ENCODE data around the gene C4B.
"Not testable (repeated sequence)": the region's sequence is repeated elsewhere in the genome, so short reads cannot be mapped to it uniquely, and the experiment has no call there.

C4B gene

DNA sequence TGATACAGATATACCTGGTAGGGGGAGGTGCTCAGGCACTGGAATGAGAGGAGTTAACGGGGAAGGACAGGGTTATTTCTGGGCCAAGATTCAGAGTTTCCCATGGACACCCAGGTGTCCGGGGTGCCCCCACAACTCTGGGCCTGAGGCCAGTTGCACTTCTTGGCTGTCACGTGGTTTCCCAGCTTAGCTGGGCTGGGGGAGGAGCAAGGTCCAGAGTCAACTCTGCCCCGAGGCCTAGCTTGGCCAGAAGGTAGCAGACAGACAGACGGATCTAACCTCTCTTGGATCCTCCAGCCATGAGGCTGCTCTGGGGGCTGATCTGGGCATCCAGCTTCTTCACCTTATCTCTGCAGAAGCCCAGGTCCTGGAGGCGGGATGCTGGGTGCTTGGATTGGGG lies at the start of gene C4B:
TSS of gene C4B (plus strand) at position 249 of the 400 bp plus-strand sequence. CDS start at position 300, 51 bp downstream.
- ATAC-seq (ENCODE audit: low read depth); DNase-seq (ENCODE audit: low spot score in 2 of 2); H3K9me3 Mint-ChIP-seq; H3K4me1 Mint-ChIP-seq; H3K27me3 Mint-ChIP-seq; H3K4me3 Mint-ChIP-seq; H3K36me3 Mint-ChIP-seq; H3K27ac Mint-ChIP-seq: not testable (repeated sequence)

DNA sequence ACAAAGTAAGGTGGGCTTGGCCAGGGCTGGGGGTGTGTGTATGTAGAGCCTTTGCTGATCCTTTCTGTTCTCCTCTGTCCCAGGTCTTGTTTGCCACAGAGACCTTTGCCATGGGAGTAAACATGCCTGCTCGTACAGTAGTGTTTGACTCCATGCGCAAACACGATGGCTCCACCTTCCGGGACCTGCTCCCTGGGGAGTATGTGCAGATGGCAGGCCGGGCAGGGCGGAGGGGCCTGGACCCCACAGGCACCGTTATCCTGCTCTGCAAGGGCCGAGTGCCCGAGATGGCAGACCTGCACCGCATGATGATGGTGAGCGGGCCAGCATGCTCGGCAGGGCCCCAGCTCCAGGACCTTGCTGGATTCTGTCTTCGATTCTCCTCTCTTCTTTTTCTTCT lies 48.9 kb upstream of the C4B start:
- Mint-ChIP-seq H3K36me3 (peaks cover 55% of the 10 kb centered on the region), H3K27ac (no peak overlapping the region), H3K4me3 (no peak overlapping the region), H3K9me3 (no peaks in the 10 kb centered on the region), H3K27me3 (no peaks in the 10 kb centered on the region), H3K4me1 (peaks cover 17% of the 10 kb centered on the region)
- ATAC-seq (ENCODE audit: low read depth), result no peak
- DNase-seq (ENCODE audit: low spot score in 2 of 2), result no peak

DNA sequence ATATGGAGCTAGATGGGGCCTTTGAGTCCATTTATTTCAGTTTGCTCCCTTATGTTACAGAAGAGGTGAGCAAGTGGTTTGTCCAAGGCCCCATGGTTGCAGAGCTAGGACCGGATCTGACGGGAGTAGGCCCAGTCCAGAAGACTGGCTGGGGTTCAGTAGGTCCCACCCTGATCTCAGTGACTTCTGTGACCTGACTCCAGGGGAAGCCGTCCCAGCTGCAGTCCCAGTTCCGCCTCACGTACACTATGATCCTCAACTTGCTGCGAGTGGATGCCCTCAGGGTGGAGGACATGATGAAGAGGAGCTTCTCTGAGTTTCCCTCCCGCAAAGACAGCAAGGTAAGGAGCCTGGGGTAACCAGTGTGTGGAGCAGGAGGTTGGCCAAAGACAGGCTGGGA lies 48.1 kb upstream of the C4B start:
- DNase-seq (ENCODE audit: low spot score in 2 of 2) (no peak), ATAC-seq (ENCODE audit: low read depth) (no peak)
- Mint-ChIP-seq H3K27ac (peak overlapping the region; percentile 65), H3K4me3 (no peak overlapping the region), H3K27me3 (no peaks in the 10 kb centered on the region), H3K9me3 (no peaks in the 10 kb centered on the region), H3K36me3 (peaks cover 49% of the 10 kb centered on the region), H3K4me1 (peaks cover 20% of the 10 kb centered on the region)

DNA sequence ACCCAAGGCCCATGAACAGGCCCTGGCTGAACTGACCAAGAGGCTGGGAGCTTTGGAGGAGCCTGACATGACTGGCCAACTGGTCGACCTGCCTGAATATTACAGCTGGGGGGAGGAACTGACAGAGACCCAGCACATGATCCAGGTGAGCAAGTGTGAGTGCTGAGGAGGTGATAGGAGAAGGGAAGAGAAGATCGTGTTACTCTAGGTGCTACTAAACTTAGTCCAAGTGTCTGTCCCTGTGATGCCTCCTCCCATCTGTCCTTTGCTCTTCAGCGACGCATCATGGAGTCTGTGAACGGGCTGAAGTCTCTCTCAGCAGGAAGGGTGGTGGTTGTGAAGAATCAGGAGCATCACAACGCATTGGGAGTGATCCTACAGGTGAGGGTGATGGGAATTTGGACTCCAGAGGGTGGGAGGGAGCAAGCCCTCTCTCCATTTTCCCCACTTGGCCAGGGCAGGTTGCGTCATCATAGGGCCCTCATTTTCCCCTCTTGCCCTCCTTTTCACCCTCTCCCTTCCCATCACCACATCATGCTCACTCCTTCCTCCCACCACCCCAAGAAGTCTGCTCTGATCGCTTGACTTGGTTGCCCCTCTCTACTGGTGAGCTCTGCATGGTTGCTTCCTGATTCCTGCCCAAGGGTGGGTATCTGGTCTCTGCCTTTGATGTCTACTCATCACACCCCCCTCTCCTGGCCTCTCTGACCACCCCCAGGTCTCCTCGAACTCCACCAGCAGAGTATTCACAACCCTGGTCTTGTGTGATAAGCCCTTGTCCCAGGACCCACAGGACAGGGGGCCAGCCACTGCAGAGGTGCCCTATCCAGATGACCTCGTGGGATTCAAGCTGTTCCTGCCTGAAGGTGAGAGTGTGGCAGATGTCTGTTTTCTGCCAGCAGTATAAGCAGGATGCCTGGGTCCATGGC lies 47.3 kb upstream of the C4B start:
- peak overlapping the region; percentile 65 for H3K27ac Mint-ChIP-seq
- no peak for ATAC-seq (ENCODE audit: low read depth)
- peaks cover 41% of the 10 kb centered on the region for H3K36me3 Mint-ChIP-seq

DNA sequence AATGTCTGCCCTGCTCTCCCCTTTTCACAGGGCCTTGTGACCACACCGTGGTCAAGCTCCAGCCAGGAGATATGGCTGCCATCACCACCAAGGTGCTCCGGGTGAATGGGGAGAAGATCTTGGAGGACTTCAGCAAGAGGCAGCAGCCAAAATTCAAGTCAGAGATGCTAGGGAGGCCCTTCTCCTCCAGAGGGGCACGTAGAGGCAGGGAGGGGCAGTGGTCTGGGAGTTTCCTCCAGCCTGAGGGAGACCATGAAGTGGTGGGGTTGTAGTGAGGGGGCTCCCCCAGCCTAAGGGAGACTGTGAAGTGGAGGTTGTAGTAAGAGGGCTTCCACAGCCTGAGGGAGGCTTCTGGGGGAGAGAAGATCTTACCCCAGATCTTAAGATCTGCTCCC lies 46.7 kb upstream of the C4B start:
- Mint-ChIP-seq H3K4me1 (peaks cover 25% of the 10 kb centered on the region), H3K9me3 (no peaks in the 10 kb centered on the region), H3K27me3 (no peaks in the 10 kb centered on the region), H3K4me3 (no peak overlapping the region), H3K36me3 (peaks cover 35% of the 10 kb centered on the region), H3K27ac (peak overlapping the region; percentile 65)
- ATAC-seq (ENCODE audit: low read depth), result no peak
- DNase-seq (ENCODE audit: low spot score in 2 of 2), result no peak

More for the DNA sequence above, 47.3 kb upstream of the C4B start:
- H3K9me3 Mint-ChIP-seq, result no peaks in the 10 kb centered on the region
- DNase-seq (ENCODE audit: low spot score in 2 of 2), result no peak
- H3K27me3 Mint-ChIP-seq, result no peaks in the 10 kb centered on the region
- peaks cover 23% of the 10 kb centered on the region for H3K4me1 Mint-ChIP-seq
- no peak overlapping the region for H3K4me3 Mint-ChIP-seq

DNA sequence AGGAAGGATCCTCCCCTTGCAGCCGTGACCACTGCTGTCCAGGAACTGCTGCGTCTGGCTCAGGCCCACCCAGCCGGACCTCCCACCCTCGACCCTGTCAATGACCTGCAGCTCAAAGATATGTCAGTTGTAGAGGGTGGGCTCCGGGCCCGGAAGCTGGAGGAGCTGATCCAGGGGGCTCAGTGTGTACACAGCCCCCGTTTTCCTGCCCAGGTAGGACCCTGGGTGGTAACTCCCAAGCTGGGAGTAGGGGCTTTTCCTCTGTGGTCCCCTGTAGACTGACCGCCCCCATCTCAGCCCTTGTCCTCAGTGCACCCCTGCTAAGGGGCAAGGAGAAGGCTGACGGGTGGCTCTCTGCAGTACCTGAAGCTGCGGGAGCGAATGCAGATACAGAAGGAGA lies 46.3 kb upstream of the C4B start:
- Mint-ChIP-seq H3K4me3 (no peak overlapping the region), H3K36me3 (peaks cover 33% of the 10 kb centered on the region)

DNA sequence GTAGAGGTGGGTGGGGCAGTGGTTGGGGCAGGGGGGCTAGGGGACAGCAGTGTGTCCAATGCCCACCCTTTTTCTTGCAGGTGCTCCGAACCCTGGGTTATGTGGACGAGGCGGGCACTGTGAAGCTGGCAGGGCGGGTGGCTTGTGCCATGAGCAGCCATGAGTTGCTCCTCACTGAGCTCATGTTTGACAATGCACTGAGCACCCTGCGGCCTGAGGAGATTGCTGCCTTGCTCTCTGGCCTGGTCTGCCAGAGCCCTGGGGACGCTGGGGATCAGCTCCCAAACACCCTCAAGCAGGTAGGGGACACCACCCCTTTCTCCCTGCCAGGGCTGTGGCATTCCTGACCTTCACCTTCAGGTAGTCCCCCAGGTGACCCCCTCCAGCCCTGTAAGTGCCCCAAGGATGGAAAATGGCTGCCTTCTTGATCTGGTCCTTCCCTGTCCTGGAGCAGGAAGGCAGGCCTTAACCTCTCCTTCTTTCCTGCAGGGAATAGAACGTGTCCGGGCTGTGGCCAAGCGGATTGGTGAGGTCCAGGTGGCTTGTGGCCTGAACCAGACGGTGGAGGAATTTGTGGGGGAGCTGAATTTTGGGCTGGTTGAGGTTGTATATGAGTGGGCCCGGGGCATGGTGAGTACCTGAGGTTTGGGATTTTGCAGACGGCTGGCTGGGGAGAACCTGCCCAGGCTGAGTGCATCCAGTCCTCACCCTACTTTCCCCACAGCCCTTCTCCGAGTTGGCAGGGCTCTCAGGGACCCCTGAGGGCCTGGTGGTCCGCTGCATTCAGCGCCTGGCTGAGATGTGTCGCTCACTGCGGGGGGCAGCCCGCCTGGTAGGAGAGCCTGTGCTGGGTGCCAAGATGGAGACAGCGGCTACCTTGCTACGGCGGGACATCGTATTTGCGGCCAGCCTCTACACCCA lies 45.5 kb upstream of the C4B start:
- H3K4me1 Mint-ChIP-seq, result peaks cover 28% of the 10 kb centered on the region
- no peak for DNase-seq (ENCODE audit: low spot score in 2 of 2)
- H3K9me3 Mint-ChIP-seq, result no peaks in the 10 kb centered on the region
- H3K36me3 Mint-ChIP-seq, result peaks cover 29% of the 10 kb centered on the region
- H3K4me3 Mint-ChIP-seq, result no peak overlapping the region
- H3K27ac Mint-ChIP-seq, result peak overlapping the region; percentile 100
- no peak for ATAC-seq (ENCODE audit: low read depth)
- no peaks in the 10 kb centered on the region for H3K27me3 Mint-ChIP-seq

More for the DNA sequence above, 46.3 kb upstream of the C4B start:
- DNase-seq (ENCODE audit: low spot score in 2 of 2), result no peak
- Mint-ChIP-seq H3K9me3 (no peaks in the 10 kb centered on the region), H3K27me3 (no peaks in the 10 kb centered on the region), H3K4me1 (peaks cover 27% of the 10 kb centered on the region), H3K27ac (no peak overlapping the region)
- no peak for ATAC-seq (ENCODE audit: low read depth)

DNA sequence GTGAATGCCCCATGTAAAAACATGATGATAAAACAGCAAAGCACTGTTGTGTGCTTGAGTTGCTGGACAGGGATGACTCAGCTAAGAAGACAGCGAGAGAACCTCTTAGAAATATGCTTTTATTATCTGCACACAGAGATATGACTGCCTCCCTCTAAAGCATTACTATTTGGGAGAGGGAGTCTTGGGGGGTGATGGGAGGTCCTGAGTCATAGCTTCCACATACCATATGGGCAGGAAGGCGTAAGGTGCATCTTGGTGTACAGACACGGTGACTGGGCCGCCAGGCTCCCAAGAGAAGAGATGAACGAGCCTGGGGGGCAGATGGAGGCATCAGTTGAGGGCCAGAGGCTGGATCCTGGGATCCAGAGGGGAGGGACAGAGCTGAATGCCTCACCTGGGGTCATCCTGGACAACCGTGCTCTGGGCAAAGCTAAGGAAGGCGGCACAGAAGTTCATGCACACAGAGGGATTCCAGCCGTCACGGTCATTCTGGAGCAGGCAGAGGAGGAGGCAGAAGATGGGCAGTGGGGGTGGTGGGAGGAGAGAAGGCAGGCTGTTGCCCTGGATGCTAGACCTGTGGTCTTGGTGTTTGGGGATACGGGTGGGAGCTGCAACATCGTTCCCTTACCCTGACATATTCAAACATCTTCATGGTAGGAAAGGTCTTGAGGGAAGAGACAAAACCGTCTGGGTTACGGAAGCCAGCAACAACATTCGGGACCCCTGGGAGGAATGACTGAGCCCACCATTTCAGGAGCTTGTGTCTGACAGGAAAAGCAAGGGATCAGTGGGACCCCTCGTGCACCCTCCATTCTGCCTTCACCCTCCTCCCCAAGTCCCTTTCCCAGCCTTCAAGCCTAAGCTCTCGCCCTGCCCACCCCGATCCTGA lies 44.6 kb upstream of the C4B start:
- ATAC-seq (ENCODE audit: low read depth) (no peak), DNase-seq (ENCODE audit: low spot score in 2 of 2) (no peak)
- Mint-ChIP-seq H3K36me3 (peaks cover 28% of the 10 kb centered on the region), H3K27ac (peak overlapping the region; percentile 100), H3K4me3 (peak overlapping the region; percentile 98), H3K9me3 (no peaks in the 10 kb centered on the region), H3K4me1 (peaks cover 30% of the 10 kb centered on the region), H3K27me3 (no peaks in the 10 kb centered on the region)

DNA sequence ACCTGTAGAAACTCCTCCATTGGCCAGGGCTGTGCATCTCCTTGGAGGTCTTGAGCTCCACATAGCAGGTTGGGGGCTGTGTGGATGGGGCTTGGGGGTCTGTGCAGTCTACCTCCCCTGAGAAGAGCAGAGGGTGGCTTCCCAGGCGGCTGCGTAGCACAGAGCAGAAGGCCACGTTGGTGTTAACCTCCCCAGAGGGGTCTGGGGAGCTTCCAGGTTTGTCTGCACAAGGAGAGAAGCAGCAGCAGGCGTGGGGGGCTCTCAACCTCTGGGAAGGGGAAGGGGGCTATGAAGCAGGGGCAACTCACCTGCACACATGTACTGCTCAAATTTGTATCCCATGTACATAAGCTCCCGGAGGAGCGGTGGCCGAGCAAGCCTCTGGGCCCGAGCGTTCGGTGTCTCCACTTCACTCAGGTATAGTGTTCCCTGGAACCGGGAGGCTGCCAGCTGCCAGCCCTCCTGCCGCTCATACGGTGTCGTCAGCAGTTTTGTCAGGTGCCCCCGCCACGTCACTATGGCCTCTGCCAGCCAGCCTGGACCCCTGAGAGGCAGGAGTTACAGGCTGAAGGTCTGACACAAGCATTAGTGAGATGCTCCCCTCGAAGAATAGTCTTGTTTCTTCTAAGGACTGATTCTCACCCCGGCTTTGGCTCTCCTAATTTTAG lies 43.9 kb upstream of the C4B start:
- no peaks in the 10 kb centered on the region for H3K27me3 Mint-ChIP-seq
- no peaks in the 10 kb centered on the region for H3K9me3 Mint-ChIP-seq
- peak overlapping the region; percentile 100 for H3K27ac Mint-ChIP-seq
- ATAC-seq (ENCODE audit: low read depth), result no peak
- peak overlapping the region; percentile 98 for H3K4me3 Mint-ChIP-seq
- peaks cover 21% of the 10 kb centered on the region for H3K36me3 Mint-ChIP-seq
- peaks cover 28% of the 10 kb centered on the region for H3K4me1 Mint-ChIP-seq
- DNase-seq (ENCODE audit: low spot score in 2 of 2), result no peak

DNA sequence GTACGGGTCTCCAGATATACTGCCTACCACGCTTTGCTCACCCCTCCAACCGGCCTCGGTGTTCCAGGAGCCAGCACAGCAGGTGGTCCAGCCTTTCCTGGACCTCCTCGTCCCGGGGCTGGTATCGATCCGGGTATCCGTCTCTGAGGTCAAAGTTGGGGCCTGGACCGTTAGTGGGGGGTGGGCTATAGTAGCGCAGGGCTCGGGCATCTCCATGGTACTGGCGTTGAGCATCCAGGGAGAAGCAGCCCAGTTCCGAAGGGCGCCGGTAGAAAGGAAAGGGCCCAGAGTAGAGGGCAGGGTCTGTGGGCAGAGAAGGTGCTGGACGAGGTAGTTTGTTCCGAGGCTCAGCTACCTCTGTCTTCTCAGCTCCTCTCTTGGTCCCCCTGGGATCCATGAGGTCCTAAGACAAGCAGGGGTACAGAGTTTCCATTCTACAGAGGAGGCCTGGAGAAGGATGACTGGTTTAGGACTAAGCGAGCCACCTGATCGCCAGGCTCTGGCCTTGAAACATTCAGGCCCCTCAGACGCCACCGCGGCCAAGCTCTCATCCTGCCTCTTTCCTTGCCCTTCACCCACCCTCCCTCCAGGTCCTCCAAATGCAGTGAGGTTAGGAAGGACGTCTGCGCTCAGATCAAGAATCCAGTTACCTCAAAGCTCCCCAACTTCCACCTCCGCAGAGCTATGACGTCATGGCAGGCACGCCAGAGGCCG lies 43.2 kb upstream of the C4B start:
- peaks cover 19% of the 10 kb centered on the region for H3K36me3 Mint-ChIP-seq
- H3K27ac Mint-ChIP-seq, result peak overlapping the region; percentile 100
- DNase-seq (ENCODE audit: low spot score in 2 of 2) (no peak), ATAC-seq (ENCODE audit: low read depth) (no peak)
- H3K4me3 Mint-ChIP-seq, result peak overlapping the region; percentile 98
- H3K9me3 Mint-ChIP-seq, result no peaks in the 10 kb centered on the region
- H3K27me3 Mint-ChIP-seq, result no peaks in the 10 kb centered on the region
- peaks cover 28% of the 10 kb centered on the region for H3K4me1 Mint-ChIP-seq

DNA sequence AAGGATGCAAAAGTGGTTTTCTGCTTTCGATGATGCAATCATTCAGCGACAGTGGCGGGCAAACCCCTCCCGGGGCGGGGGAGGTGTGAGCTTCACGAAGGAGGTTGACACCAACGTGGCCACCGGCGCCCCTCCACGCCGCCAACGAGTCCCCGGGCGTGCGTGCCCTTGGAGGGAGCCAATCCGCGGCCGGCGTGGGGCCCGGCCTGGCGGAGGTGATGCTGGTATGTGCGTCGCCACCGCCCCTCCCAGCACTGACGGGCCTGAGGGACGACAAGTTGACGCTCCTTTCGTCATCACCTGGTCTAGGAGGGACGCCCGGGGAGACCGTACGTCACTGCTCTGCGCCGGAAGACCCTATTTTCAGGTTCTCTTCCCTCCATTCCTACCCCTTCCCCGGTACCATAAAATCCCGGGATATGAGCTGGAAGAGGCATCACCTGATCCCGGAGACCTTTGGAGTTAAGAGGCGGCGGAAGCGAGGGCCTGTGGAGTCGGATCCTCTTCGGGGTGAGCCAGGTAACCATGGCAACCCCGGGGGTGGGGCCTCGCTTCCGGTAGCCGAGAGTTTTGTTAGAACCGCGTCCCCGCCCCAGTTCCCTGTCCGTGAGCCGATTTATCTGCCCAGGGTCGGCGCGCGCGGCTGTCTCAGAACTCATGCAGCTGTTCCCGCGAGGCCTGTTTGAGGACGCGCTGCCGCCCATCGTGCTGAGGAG lies 42.4 kb upstream of the C4B start, which contains the start of gene DXO:
TSS of gene DXO (minus strand) at position 146 of the 716 bp plus-strand sequence. CDS start 463 bp downstream, outside the sequence.
- H3K27me3 Mint-ChIP-seq, result no peaks in the 10 kb centered on the region
- no peaks in the 10 kb centered on the region for H3K9me3 Mint-ChIP-seq
- peak within 1 kb of the TSS; percentile 100 for H3K27ac Mint-ChIP-seq
- peaks cover 26% of the 10 kb centered on the region for H3K4me1 Mint-ChIP-seq
- peak within 1 kb of the TSS; percentile 98 for H3K4me3 Mint-ChIP-seq
- ATAC-seq (ENCODE audit: low read depth) (peak; percentile 79), DNase-seq (ENCODE audit: low spot score in 2 of 2) (peak; percentile 98)
- peaks cover 14% of the 10 kb centered on the region for H3K36me3 Mint-ChIP-seq

Data from memory B cell (primary cell).